Right renal cortex interstitium (tissue), 3 donors: ENCODE results near the gene UNCX. TPM values are rescaled to one million over a fixed set of nuclear protein-coding genes. Genes with fewer than 3 reads are reported as not detected.
"Not testable (repeated sequence)": the region's sequence is repeated elsewhere in the genome, so short reads cannot be mapped to it uniquely, and the experiment has no call there.

Experiments
- DNase-seq, 3 donors: peaks; one replicate each; pipeline ENCODE4 v3.0.0-alpha.2; 2013; ENCODE audit warnings: low read depth in 3 of 3, low spot score in 2 of 3
- polyA plus RNA-seq, 3 donors: library from polyadenylated mRNA; unstranded; fragments of 120-200 nt; gene quantifications; one replicate each; pipeline ENCODE4 v1.2.1, GENCODE V29; 2013; ENCODE audit not compliant: insufficient read length in 3 of 3

UNCX gene
- polyA plus RNA-seq, 3 donors: 6.4 to 6.5 (median 6.5) TPM

GRCh38 chr7:1274121-1274875 lies 41.6 kb downstream of the UNCX start:
- DNase-seq: no peak

GRCh38 chr7:1274876-1275375 lies 42.3 kb downstream of the UNCX start:
- no peak for DNase-seq

GRCh38 chr7:1275451-1276381 lies 43.0 kb downstream of the UNCX start:
- DNase-seq: no peak

- DNase-seq: no peak
Measured at GRCh38 chr7:1276626-1277175, 44.0 kb downstream of the UNCX start.

GRCh38 chr7:1278543-1278942 lies 45.9 kb downstream of the UNCX start:
- no peak for DNase-seq

- no peak for DNase-seq
Measured at GRCh38 chr7:1279041-1279440, 46.4 kb downstream of the UNCX start.

GRCh38 chr7:1279895-1280294 lies 47.2 kb downstream of the UNCX start:
- DNase-seq: not testable (repeated sequence)

GRCh38 chr7:1281068-1281467 lies 48.4 kb downstream of the UNCX start:
- no peak for DNase-seq

GRCh38 chr7:1282679-1283078 lies 50.0 kb downstream of the UNCX start:
- no peak for DNase-seq

- DNase-seq: no peak
Measured at GRCh38 chr7:1283337-1283736, 50.7 kb downstream of the UNCX start.

- DNase-seq: no peak
Measured at GRCh38 chr7:1283941-1284742, 51.5 kb downstream of the UNCX start.

GRCh38 chr7:1284743-1285458 lies 52.2 kb downstream of the UNCX start:
- no peak for DNase-seq

GRCh38 chr7:1285556-1286301 lies 53.1 kb downstream of the UNCX start:
- DNase-seq: no peak

Other genes with a start within 250 kb of the UNCX start
- 1 to 10 TPM; 1.1 to 2.6 (median 1.4) TPM for gene CYP2W1, start 249.7 kb upstream of the UNCX start, polyA plus RNA-seq
- 1 to 10 TPM; 2.6 to 4.5 (median 3.0) TPM for gene GPR146, start 188.3 kb upstream of the UNCX start, polyA plus RNA-seq
- gene GPER1, start 144.8 kb upstream of the UNCX start, polyA plus RNA-seq: 1 to 10 TPM; 5.4 to 5.9 (median 5.5) TPM
- 10 to 100 TPM; 22.8 to 28.9 (median 26.9) TPM for gene ZFAND2A, start 72.7 kb upstream of the UNCX start, polyA plus RNA-seq
- 1 to 10 TPM; 5.4 to 6.6 (median 5.8) TPM for gene MICALL2, start 226.6 kb downstream of the UNCX start, polyA plus RNA-seq